ENCODE data around the gene IVL.

DNA sequence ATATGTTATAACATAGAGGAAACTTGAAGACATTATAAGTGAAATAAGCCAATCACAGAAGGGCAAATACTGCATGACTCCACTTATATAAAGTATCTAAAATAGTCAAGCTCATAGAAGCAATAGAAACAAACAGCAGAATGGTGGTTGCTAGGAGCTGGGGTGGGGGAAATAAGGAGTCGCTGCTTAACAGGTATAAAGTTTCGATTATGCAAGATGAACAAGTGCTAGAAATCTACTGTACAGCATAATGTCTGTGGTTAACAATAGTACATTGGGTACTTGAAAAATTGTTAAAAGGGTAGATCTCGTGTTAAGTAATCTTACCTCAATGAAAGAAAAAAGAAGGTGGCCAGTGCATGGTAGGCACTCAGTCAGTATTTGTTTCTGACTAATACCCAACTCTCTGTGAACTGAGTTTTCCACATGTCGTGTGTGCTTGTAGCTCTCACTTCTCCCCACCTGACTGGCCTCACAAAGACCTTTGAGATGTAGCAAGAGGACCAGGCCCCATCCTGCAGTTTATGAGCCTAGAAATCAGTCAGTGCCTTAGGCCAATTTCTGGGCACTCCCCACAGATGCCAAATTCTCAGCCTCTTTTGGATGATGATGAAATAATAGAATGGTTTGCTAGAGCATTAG, 23.9 kb downstream of the IVL start:
- TF ChIP-seq POLR2A (IDR thresholded peaks at IDR 0.05), result no peak
- TF ChIP-seq, protein P1, sequence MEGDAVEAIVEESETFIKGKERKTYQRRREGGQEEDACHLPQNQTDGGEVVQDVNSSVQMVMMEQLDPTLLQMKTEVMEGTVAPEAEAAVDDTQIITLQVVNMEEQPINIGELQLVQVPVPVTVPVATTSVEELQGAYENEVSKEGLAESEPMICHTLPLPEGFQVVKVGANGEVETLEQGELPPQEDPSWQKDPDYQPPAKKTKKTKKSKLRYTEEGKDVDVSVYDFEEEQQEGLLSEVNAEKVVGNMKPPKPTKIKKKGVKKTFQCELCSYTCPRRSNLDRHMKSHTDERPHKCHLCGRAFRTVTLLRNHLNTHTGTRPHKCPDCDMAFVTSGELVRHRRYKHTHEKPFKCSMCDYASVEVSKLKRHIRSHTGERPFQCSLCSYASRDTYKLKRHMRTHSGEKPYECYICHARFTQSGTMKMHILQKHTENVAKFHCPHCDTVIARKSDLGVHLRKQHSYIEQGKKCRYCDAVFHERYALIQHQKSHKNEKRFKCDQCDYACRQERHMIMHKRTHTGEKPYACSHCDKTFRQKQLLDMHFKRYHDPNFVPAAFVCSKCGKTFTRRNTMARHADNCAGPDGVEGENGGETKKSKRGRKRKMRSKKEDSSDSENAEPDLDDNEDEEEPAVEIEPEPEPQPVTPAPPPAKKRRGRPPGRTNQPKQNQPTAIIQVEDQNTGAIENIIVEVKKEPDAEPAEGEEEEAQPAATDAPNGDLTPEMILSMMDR (IDR thresholded peaks at IDR 0.05), result no peak
